Uterus (tissue), 2 donors: ENCODE measurements around the gene OR51V1.

ENCODE experiments used
- POLR2A ChIP-seq, 2 donors: fragments of 450-650 bp; IDR thresholded peaks; one replicate each; pipeline ENCODE4 v1.6.1; 2016; ENCODE audit warnings: antibody characterized with exemption in 2 of 2, mild to moderate bottlenecking in 1 of 2, moderate library complexity in 1 of 2
- TF ChIP-seq, protein P1 (sequence below), 4 experiments: fragments of 200-600 bp in 2 of 4; fragments of 450-650 bp in 2 of 4; sonication (generic) in 2 of 4; IDR thresholded peaks; one replicate each; pipeline ENCODE4 v1.5.1; 2016 to 2019; ENCODE audit warnings: antibody characterized with exemption in 4 of 4, mild to moderate bottlenecking in 2 of 4, moderate library complexity in 1 of 4

DNA sequence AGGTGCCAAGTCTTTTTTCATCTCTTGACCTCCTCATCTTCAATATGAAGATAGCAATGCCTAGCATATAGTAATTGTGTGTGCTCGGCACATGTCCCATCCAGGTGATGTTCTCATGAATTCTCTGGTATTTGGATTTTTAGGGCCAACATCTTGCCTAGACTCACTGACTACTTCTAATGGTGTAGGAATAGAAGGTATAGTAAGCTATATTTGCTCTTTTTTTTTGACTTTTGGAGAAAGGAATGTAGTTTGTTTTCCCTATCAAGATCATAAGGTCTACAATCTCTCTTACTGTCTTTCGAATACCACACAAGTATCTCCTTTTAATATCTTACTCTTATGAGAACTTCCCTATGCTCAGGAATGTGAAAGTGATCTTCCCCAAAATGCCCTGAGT lies 30.6 kb upstream of the OR51V1 start:
- TF ChIP-seq POLR2A (IDR thresholded peaks at IDR 0.05), result no peak
- TF ChIP-seq, protein P1, sequence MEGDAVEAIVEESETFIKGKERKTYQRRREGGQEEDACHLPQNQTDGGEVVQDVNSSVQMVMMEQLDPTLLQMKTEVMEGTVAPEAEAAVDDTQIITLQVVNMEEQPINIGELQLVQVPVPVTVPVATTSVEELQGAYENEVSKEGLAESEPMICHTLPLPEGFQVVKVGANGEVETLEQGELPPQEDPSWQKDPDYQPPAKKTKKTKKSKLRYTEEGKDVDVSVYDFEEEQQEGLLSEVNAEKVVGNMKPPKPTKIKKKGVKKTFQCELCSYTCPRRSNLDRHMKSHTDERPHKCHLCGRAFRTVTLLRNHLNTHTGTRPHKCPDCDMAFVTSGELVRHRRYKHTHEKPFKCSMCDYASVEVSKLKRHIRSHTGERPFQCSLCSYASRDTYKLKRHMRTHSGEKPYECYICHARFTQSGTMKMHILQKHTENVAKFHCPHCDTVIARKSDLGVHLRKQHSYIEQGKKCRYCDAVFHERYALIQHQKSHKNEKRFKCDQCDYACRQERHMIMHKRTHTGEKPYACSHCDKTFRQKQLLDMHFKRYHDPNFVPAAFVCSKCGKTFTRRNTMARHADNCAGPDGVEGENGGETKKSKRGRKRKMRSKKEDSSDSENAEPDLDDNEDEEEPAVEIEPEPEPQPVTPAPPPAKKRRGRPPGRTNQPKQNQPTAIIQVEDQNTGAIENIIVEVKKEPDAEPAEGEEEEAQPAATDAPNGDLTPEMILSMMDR (IDR thresholded peaks at IDR 0.05), result no peak
